ENCODE data around the gene ASGR1.
A peak's percentile ranks its signal among the peaks of the same experiment; 100 is the strongest.

Gene ASGR1

GRCh38 chr17:7218758-7219157 is 39.6 kb upstream of the ASGR1 start:
- H4K20me1 ChIP-seq (ENCODE audit: insufficient read depth, low read length, poor library complexity, severe bottlenecking): peaks cover 18% of the 10 kb centered on the region
- peaks cover 28% of the 10 kb centered on the region; the same call in 1 of the 2 replicates for H3K79me2 ChIP-seq (ENCODE audit: insufficient read depth, low read length)
- H3K27me3 ChIP-seq (ENCODE audit: insufficient read depth, low read length, poor library complexity, severe bottlenecking): no peaks in the 10 kb centered on the region
- peaks cover 3% of the 10 kb centered on the region; the same call in 1 of the 2 replicates for H3F3A ChIP-seq (ENCODE audit: low read depth)
- peaks cover 18% of the 10 kb centered on the region; the same call in 1 of the 2 replicates for H3K36me3 ChIP-seq (ENCODE audit: insufficient read depth, low read length)
- H3K9me3 ChIP-seq (ENCODE audit: insufficient read depth, low read depth, low read length): no peaks in the 10 kb centered on the region
- peak overlapping the region; percentile 85 for H3K9ac ChIP-seq (ENCODE audit: low read depth, low read length, poor library complexity, severe bottlenecking)
- peak overlapping the region; percentile 98 for H3K4me2 ChIP-seq (ENCODE audit: low read depth, low read length, poor library complexity, severe bottlenecking)
- TF ChIP-seq CTCF (conservative IDR thresholded peaks at IDR 0.05; ENCODE audit: low read length): no peak
- no peak for TF ChIP-seq EZH2phosphoT487 (IDR thresholded peaks at IDR 0.05; ENCODE audit: borderline replicate concordance)
- H3K4me3 ChIP-seq (ENCODE audit: low read length, poor library complexity, severe bottlenecking): peak overlapping the region; percentile 86
- H3K4me1 ChIP-seq (ENCODE audit: insufficient read depth, low read length, poor library complexity, severe bottlenecking): peaks cover 51% of the 10 kb centered on the region
- H2AFZ ChIP-seq (ENCODE audit: low read length): no peak overlapping the region
- H3K9me2 ChIP-seq (replicated peaks; ENCODE audit: low read depth, low read length): no peaks in the 10 kb centered on the region

- H3K9ac ChIP-seq (ENCODE audit: low read depth, low read length, poor library complexity, severe bottlenecking): peak overlapping the region; percentile 73
- peak overlapping the region; percentile 98 for H3K4me2 ChIP-seq (ENCODE audit: low read depth, low read length, poor library complexity, severe bottlenecking)
- peaks cover 56% of the 10 kb centered on the region for H3K4me1 ChIP-seq (ENCODE audit: insufficient read depth, low read length, poor library complexity, severe bottlenecking)
- H3K9me2 ChIP-seq (replicated peaks; ENCODE audit: low read depth, low read length): no peaks in the 10 kb centered on the region
- peaks cover 3% of the 10 kb centered on the region; the same call in 1 of the 2 replicates for H3F3A ChIP-seq (ENCODE audit: low read depth)
- peaks cover 12% of the 10 kb centered on the region; the same call in 1 of the 2 replicates for H3K36me3 ChIP-seq (ENCODE audit: insufficient read depth, low read length)
- H3K79me2 ChIP-seq (ENCODE audit: insufficient read depth, low read length): peaks cover 33% of the 10 kb centered on the region; the same call in 1 of the 2 replicates
- no peaks in the 10 kb centered on the region for H3K27me3 ChIP-seq (ENCODE audit: insufficient read depth, low read length, poor library complexity, severe bottlenecking)
- H3K4me3 ChIP-seq (ENCODE audit: low read length, poor library complexity, severe bottlenecking): peak overlapping the region; percentile 71
- H4K20me1 ChIP-seq (ENCODE audit: insufficient read depth, low read length, poor library complexity, severe bottlenecking): peaks cover 18% of the 10 kb centered on the region
- H2AFZ ChIP-seq (ENCODE audit: low read length): peak overlapping the region; percentile 62; the same call in 1 of the 2 replicates
- TF ChIP-seq CTCF (conservative IDR thresholded peaks at IDR 0.05; ENCODE audit: low read length) (no peak), EZH2phosphoT487 (IDR thresholded peaks at IDR 0.05; ENCODE audit: borderline replicate concordance) (no peak)
- H3K9me3 ChIP-seq (ENCODE audit: insufficient read depth, low read depth, low read length): no peaks in the 10 kb centered on the region
Measured at GRCh38 chr17:7218166-7218565, 39.0 kb upstream of the ASGR1 start.

- Histone ChIP-seq H3K27me3 (ENCODE audit: insufficient read depth, low read length, poor library complexity, severe bottlenecking) (no peaks in the 10 kb centered on the region), H3K4me1 (ENCODE audit: insufficient read depth, low read length, poor library complexity, severe bottlenecking) (peaks cover 56% of the 10 kb centered on the region), H3F3A (ENCODE audit: low read depth) (peaks cover 3% of the 10 kb centered on the region; the same call in 1 of the 2 replicates), H3K36me3 (ENCODE audit: insufficient read depth, low read length) (peaks cover 5% of the 10 kb centered on the region; the same call in 1 of the 2 replicates), H4K20me1 (ENCODE audit: insufficient read depth, low read length, poor library complexity, severe bottlenecking) (peaks cover 18% of the 10 kb centered on the region), H3K4me3 (ENCODE audit: low read length, poor library complexity, severe bottlenecking) (peak overlapping the region; percentile 77), H3K9ac (ENCODE audit: low read depth, low read length, poor library complexity, severe bottlenecking) (peak overlapping the region; percentile 85), H3K79me2 (ENCODE audit: insufficient read depth, low read length) (peaks cover 37% of the 10 kb centered on the region; the same call in 1 of the 2 replicates), H3K9me3 (ENCODE audit: insufficient read depth, low read depth, low read length) (no peaks in the 10 kb centered on the region), H3K4me2 (ENCODE audit: low read depth, low read length, poor library complexity, severe bottlenecking) (peak overlapping the region; percentile 98), H2AFZ (ENCODE audit: low read length) (peak overlapping the region; percentile 62), H3K9me2 (replicated peaks; ENCODE audit: low read depth, low read length) (no peaks in the 10 kb centered on the region)
- no peak for TF ChIP-seq EZH2phosphoT487 (IDR thresholded peaks at IDR 0.05; ENCODE audit: borderline replicate concordance)
- no peak for TF ChIP-seq CTCF (conservative IDR thresholded peaks at IDR 0.05; ENCODE audit: low read length)
Measured at GRCh38 chr17:7217113-7217987, 38.2 kb upstream of the ASGR1 start.

Data from Loucy (cell line).